OCI-LY3 (cell line): ENCODE measurements around the gene SPATA2L.
"Not testable (repeated sequence)": the region's sequence is repeated elsewhere in the genome, so short reads cannot be mapped to it uniquely, and the experiment has no call there.

Source experiments
- H2AFZ ChIP-seq: fragments of 200-600, 300-600 bp; shearing (Covaris generic); 2 replicates; pipeline ENCODE4 v1.6.0; 2014; ENCODE audit warnings: antibody characterized with exemption, low read depth, low read length
- H3K27ac ChIP-seq: fragments of 200-600, 300-600 bp; sonication (generic); 2 replicates; pipeline ENCODE4 v1.5.1; 2014; ENCODE audit warnings: mild to moderate bottlenecking, low read length, moderate library complexity, mixed read lengths
- H3K27me3 ChIP-seq: fragments of 200-600, 300-600 bp; sonication (generic); 2 replicates; pipeline ENCODE4 v1.6.1; 2014; ENCODE audit warnings: low read depth, low read length, mixed read lengths
- H3K36me3 ChIP-seq: fragments of 200-600, 300-600 bp; sonication (generic); replicated peaks from 2 replicates; pipeline ENCODE3; 2014; ENCODE audit warnings: low read depth, low read length, mixed read lengths
- H3K4me1 ChIP-seq: fragments of 300-600, 200-600 bp; sonication (generic); 2 replicates; pipeline ENCODE4 v1.6.1; 2014; ENCODE audit warnings: low read length, mixed read lengths
- H3K4me2 ChIP-seq: fragments of 200-600, 300-600 bp; sonication (generic); 2 replicates; pipeline ENCODE4 v1.6.1; 2014; ENCODE audit warnings: low read length, mixed read lengths
- H3K4me3 ChIP-seq: fragments of 300-600, 200-600 bp; sonication (generic); 2 replicates; pipeline ENCODE4 v1.5.1; 2014; ENCODE audit warnings: antibody characterized with exemption, mild to moderate bottlenecking, low read length, moderate library complexity
- H3K79me2 ChIP-seq: fragments of 300-600, 200-600 bp; shearing (Covaris generic); 2 replicates; pipeline ENCODE4 v1.6.1; 2014; ENCODE audit warnings: mild to moderate bottlenecking, low read length, mixed read lengths
- H3K9ac ChIP-seq: fragments of 300-600, 200-600 bp; shearing (Covaris generic); 2 replicates; pipeline ENCODE4 v1.6.0; 2014; ENCODE audit warnings: mild to moderate bottlenecking, low read length, moderate library complexity
- H3K9me3 ChIP-seq: fragments of 200-600, 300-600 bp; shearing (Covaris generic); 2 replicates; pipeline ENCODE4 v1.6.1; 2014; ENCODE audit warnings: low read length, mixed read lengths; ENCODE audit not compliant: insufficient read depth
- H4K20me1 ChIP-seq: fragments of 200-600, 300-600 bp; sonication (generic); 2 replicates; pipeline ENCODE4 v1.6.1; 2016; ENCODE audit warnings: low read length, mixed read lengths; ENCODE audit not compliant: insufficient read depth
- CTCF ChIP-seq: fragments of 200-600, 300-600 bp; sonication (generic); IDR thresholded peaks from 2 replicates; pipeline ENCODE4 v1.5.1; 2014; ENCODE audit warnings: antibody characterized with exemption, low read length, low read depth
- EZH2phosphoT487 ChIP-seq: fragments of 200-600 bp; shearing (Covaris generic); IDR thresholded peaks from 2 replicates; pipeline ENCODE4 v1.6.1; 2018; ENCODE audit warnings: antibody characterized with exemption, mixed run types, low read depth

SPATA2L gene

GRCh38 chr16:89691986-89692569 is 9.4 kb downstream of the SPATA2L start:
- Histone ChIP-seq H3K4me1 (peaks cover 4% of the 10 kb centered on the region), H3K27me3 (no peaks in the 10 kb centered on the region), H3K27ac (no peak overlapping the region), H3K4me3 (no peak overlapping the region), H4K20me1 (0 out of 2 replicates have a peak, but pooled peaks cover 3% of the 10 kb centered on the region), H2AFZ (no peak overlapping the region), H3K9me3 (no peaks in the 10 kb centered on the region), H3K4me2 (no peak overlapping the region), H3K9ac (no peak overlapping the region), H3K36me3 (peaks cover 23% of the 10 kb centered on the region), H3K79me2 (peaks cover 15% of the 10 kb centered on the region)
- no peak for TF ChIP-seq CTCF
- no peak for TF ChIP-seq EZH2phosphoT487

- Histone ChIP-seq H3K36me3 (peaks cover 23% of the 10 kb centered on the region), H3K9me3 (no peaks in the 10 kb centered on the region)
These were observed 10.1 kb downstream of the SPATA2L start for GRCh38 chr16:89691231-89691985.

GRCh38 chr16:89690392-89690901 is 11.1 kb downstream of the SPATA2L start:
- Histone ChIP-seq H3K27ac (no peak overlapping the region), H3K9me3 (peaks cover 2% of the 10 kb centered on the region), H3K36me3 (peaks cover 28% of the 10 kb centered on the region), H3K9ac (no peak overlapping the region), H3K79me2 (peaks cover 18% of the 10 kb centered on the region), H3K4me2 (no peak overlapping the region), H3K4me3 (no peak overlapping the region), H2AFZ (no peak overlapping the region), H3K27me3 (no peaks in the 10 kb centered on the region), H3K4me1 (peaks cover 8% of the 10 kb centered on the region), H4K20me1 (no peaks in the 10 kb centered on the region)
- TF ChIP-seq EZH2phosphoT487 = no peak
- TF ChIP-seq CTCF = no peak

More at GRCh38 chr16:89691231-89691985, 10.1 kb downstream of the SPATA2L start:
- no peak overlapping the region for H3K27ac ChIP-seq
- no peak overlapping the region for H3K4me3 ChIP-seq
- H3K27me3 ChIP-seq = no peaks in the 10 kb centered on the region
- no peak overlapping the region for H3K9ac ChIP-seq
- no peak overlapping the region for H2AFZ ChIP-seq
- H3K79me2 ChIP-seq = peaks cover 18% of the 10 kb centered on the region
- TF ChIP-seq EZH2phosphoT487 (no peak), CTCF (no peak)
- 0 out of 2 replicates have a peak, but pooled peaks cover 3% of the 10 kb centered on the region for H4K20me1 ChIP-seq
- H3K4me2 ChIP-seq = no peak overlapping the region
- peaks cover 4% of the 10 kb centered on the region for H3K4me1 ChIP-seq

- H3K9me3 ChIP-seq, H3K4me2 ChIP-seq, H3K27ac ChIP-seq, H3K4me1 ChIP-seq, H3K4me3 ChIP-seq, H3K9ac ChIP-seq, H2AFZ ChIP-seq, H3K27me3 ChIP-seq, H4K20me1 ChIP-seq: not testable (repeated sequence)
- peaks cover 32% of the 10 kb centered on the region for H3K36me3 ChIP-seq
- H3K79me2 ChIP-seq = peaks cover 18% of the 10 kb centered on the region
These were observed 11.9 kb downstream of the SPATA2L start for GRCh38 chr16:89689621-89690020.
